ENCODE measurements around the gene PCK2. TPM values are rescaled to one million over a fixed set of nuclear protein-coding genes. Genes with fewer than 3 reads are reported as not detected.

PCK2 gene
- total and polyA plus RNA-seq, 2 of the 8 experiments (the other 6 are each of a cell fraction or from before 2014, with no cell fraction given): 81.9 to 115 TPM

GRCh38 chr14:24077086-24077485, 17.0 kb upstream of the PCK2 start:
- no peak overlapping the region for H4K8ac ChIP-seq (ENCODE audit: extremely low read depth, insufficient read depth, low read length)
- FAIRE-seq: no peak
- H2AK5ac ChIP-seq (ENCODE audit: low read depth, low read length): 0 out of 2 replicates have a peak overlapping the region, but pooled peaks have one; percentile 24
- H3K18ac ChIP-seq (ENCODE audit: extremely low read depth, low read length): no peak overlapping the region
- WGBS, 2 experiments (ENCODE audit: extremely low coverage in 1 of 2, insufficient coverage in 1 of 2, insufficient read length in 1 of 2, insufficient replicate concordance in 2 of 2, low coverage in 1 of 2, low lambda C conversion rate in 2 of 2, missing lambda C conversion rate in 1 of 2): 91% methylated on average over 23 of the region's 23 CpGs; no CpG with 5 or more reads in 1 of the 2 experiments
- no peaks in the 10 kb centered on the region for H3K79me2 ChIP-seq (ENCODE audit: control insufficient read depth in 1 of 2, insufficient read depth in 2 of 2, low read length in 2 of 2)
- H2BK15ac ChIP-seq (ENCODE audit: low read length): 0 out of 2 replicates have a peak overlapping the region, but pooled peaks have one; percentile 97
- no peaks in the 10 kb centered on the region for H3K36me3 ChIP-seq (ENCODE audit: control insufficient read depth in 2 of 4, insufficient read depth in 4 of 4, low read length in 3 of 4)
- no peak overlapping the region for H3K23ac ChIP-seq (ENCODE audit: insufficient read length)
- H3K27ac ChIP-seq (ENCODE audit: low read depth, low read length): no peak overlapping the region
- H4K91ac ChIP-seq (replicated peaks; ENCODE audit: insufficient read length, low read length): peak overlapping the region; percentile 0
- H2BK12ac ChIP-seq (ENCODE audit: low read depth, low read length): peak overlapping the region; percentile 87; the same call in 1 of the 2 replicates
- no peak overlapping the region for H3K9ac ChIP-seq (replicated peaks in 1 of 4; ENCODE audit: extremely low read depth in 1 of 4, low read depth in 3 of 4, low read length in 3 of 4)
- ChIA-PET CTCF (ENCODE audit: partially characterized antibody) (interaction anchor here (2.1 to 23.8 kb wide), 4 partner anchors 16 to 23 kb away, joined by 5 to 316 read pairs (median 24); partner anchors contain the start of gene PCK2), POLR2A (ENCODE audit: partially characterized antibody) (interaction anchor here (0.7 to 27.2 kb wide), 5 partner anchors 9 to 102 kb away, joined by 3 to 626 read pairs (median 4); partner anchors contain the start of gene PCK2)
- H4K20me1 ChIP-seq (replicated peaks in 1 of 2; ENCODE audit: control insufficient read depth in 1 of 2, insufficient read depth in 2 of 2, low read length in 2 of 2): no peaks in the 10 kb centered on the region
- H3K4me3 ChIP-seq (ENCODE audit: extremely low read depth in 1 of 4, insufficient read depth in 2 of 4, low read depth in 3 of 4, low read length in 4 of 4): no peak overlapping the region
- H3K23me2 ChIP-seq (ENCODE audit: low read depth, low read length): peaks cover 11% of the 10 kb centered on the region; the same call in 1 of the 2 replicates
- DNase-seq (ENCODE audit: low read depth in 1 of 2, low spot score in 2 of 2): no peak
- TF ChIP-seq RFX5 (IDR thresholded peaks at IDR 0.05; ENCODE audit: borderline replicate concordance, low read depth, low read length) (no peak), RNF2 (IDR thresholded peaks at IDR 0.05; ENCODE audit: borderline replicate concordance, low read depth, low read length, missing control alignments, poor library complexity, severe bottlenecking) (no peak), SP2 (IDR thresholded peaks at IDR 0.05; ENCODE audit: low read length) (no peak), POLR2A (IDR thresholded peaks at IDR 0.05; ENCODE audit: control extremely low read depth in 1 of 2, low read depth in 2 of 2, low read length in 2 of 2) (no peak), SP1 (IDR thresholded peaks at IDR 0.05; ENCODE audit: low read depth, low read length) (no peak), GABPA (IDR thresholded peaks at IDR 0.05; ENCODE audit: borderline replicate concordance, insufficient read depth, low read length) (no peak), CEBPB (IDR thresholded peaks at IDR 0.05; ENCODE audit: low read depth, low read length) (no peak), CHD1 (IDR thresholded peaks at IDR 0.05; ENCODE audit: low read depth, low read length) (no peak), EZH2 (IDR thresholded peaks at IDR 0.05; ENCODE audit: low read depth, low read length, severe bottlenecking) (no peak), CTBP2 (IDR thresholded peaks at IDR 0.05; ENCODE audit: borderline replicate concordance, insufficient read depth, insufficient read length, low read length) (no peak), ATF3 (IDR thresholded peaks at IDR 0.05; ENCODE audit: insufficient read depth, low read depth, low read length) (no peak)
- no peak overlapping the region for H3K4me2 ChIP-seq (ENCODE audit: insufficient read depth in 1 of 2, low read depth in 2 of 2, low read length in 2 of 2)
- H2BK20ac ChIP-seq (ENCODE audit: low read length): no peak overlapping the region
- H3K9me3 ChIP-seq (ENCODE audit: insufficient read depth in 2 of 2, low read depth in 1 of 2, low read length in 1 of 2): no peaks in the 10 kb centered on the region
- no peaks in the 10 kb centered on the region for H3K79me1 ChIP-seq (ENCODE audit: low read depth, low read length)
- no peak overlapping the region for H3K14ac ChIP-seq (ENCODE audit: insufficient read length)
- H3K4ac ChIP-seq (replicated peaks; ENCODE audit: insufficient read length, low read depth, low read length): no peak overlapping the region
- no peak overlapping the region for H4K5ac ChIP-seq (ENCODE audit: insufficient read length, low read depth, low read length)
- peaks cover 0 to 18% (median 12%) of the 10 kb centered on the region in 4 experiments; a peak in 6 of 7 replicates for H3K4me1 ChIP-seq (replicated peaks in 1 of 4; ENCODE audit: control insufficient read depth in 3 of 4, insufficient read depth in 4 of 4, low read length in 3 of 4)
- peaks cover 0 to 2% (median under 1%) of the 10 kb centered on the region in 4 experiments; a peak in 2 of 7 replicates for H3K27me3 ChIP-seq (replicated peaks in 1 of 4; ENCODE audit: control insufficient read depth in 3 of 4, extremely low read depth in 1 of 4, insufficient read depth in 3 of 4, low read length in 3 of 4)
- no peak overlapping the region for H3K56ac ChIP-seq (replicated peaks; ENCODE audit: insufficient read length, low read depth, low read length)
- H2BK5ac ChIP-seq (ENCODE audit: low read depth, low read length): no peak overlapping the region
- H2AFZ ChIP-seq (ENCODE audit: low read length): no peak overlapping the region
- no peak overlapping the region for H2BK120ac ChIP-seq (replicated peaks; ENCODE audit: low read depth, low read length)

Measured in H1 (cell line).